Measurements from ENCODE around the gene AURKAIP1. TPM values are rescaled to one million over a fixed set of nuclear protein-coding genes. Genes with fewer than 3 reads are reported as not detected.

The AURKAIP1 gene
- total and polyA plus RNA-seq, 9 of the 15 experiments (the other 6 are each of a cell fraction or from before 2014, with no cell fraction given) = 7.8 to 478 (median 92.0) TPM

DNA sequence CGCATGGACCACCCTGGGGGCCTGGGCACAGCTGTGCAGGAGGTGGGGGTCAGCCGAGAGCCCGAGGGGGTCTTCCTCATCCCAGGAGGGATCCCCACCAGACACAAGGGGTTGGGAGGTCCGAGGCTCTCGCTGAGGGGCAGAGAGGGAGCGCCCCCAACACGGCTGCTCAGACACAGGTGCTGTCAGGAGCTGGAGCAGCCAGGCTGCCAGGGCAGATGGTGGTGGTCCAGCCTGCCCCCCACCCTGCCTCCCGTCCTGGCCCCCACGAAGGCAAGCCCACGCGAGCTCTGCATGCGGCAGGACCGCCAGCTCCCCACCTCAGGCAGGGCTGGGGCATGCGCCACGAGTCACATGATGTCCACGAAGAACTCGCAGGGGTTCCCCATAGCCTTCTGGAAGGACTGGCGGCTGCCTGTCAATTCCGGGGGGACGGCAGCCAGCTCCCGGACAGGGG is 39.2 kb downstream of the AURKAIP1 start:
- ChIA-PET CTCF (ENCODE audit: low intra/inter-chr PET ratio) (no interaction called here), POLR2A (interaction anchor here (0.6 to 2.1 kb wide), 6 partner anchors 8 to 119 kb away, joined by 3 to 8 read pairs (median 4); no protein-coding TSS in a partner anchor)
- BruUV-seq (replicated peaks) = no TSS peak
- Histone ChIP-seq H3K4me3 (no peak overlapping the region), H3K9me1 (ENCODE audit: control insufficient read depth, insufficient read depth, low read length) (peaks cover 7% of the 10 kb centered on the region), H3K4me1 (replicated peaks in 1 of 2; ENCODE audit: control insufficient read depth in 2 of 2, insufficient read depth in 2 of 2, low read length in 2 of 2) (peaks cover 0 to 87% of the 10 kb centered on the region in 2 experiments; a peak in 2 of 5 replicates), H3K4me2 (ENCODE audit: insufficient read depth, low read length) (no peak overlapping the region), H4K20me1 (replicated peaks; ENCODE audit: control insufficient read depth, insufficient read depth, low read length) (peaks cover 20% of the 10 kb centered on the region; the same call in 1 of the 2 replicates), H3K9me3 (replicated peaks; ENCODE audit: control insufficient read depth, insufficient read depth, low read depth, low read length) (no peaks in the 10 kb centered on the region; the same call in 1 of the 2 replicates), H3K27ac (ENCODE audit: extremely low read depth, low read depth, low read length) (no peak overlapping the region), H3K36me3 (ENCODE audit: control insufficient read depth, insufficient read depth, low read length) (peaks cover 63% of the 10 kb centered on the region; the same call in 2 of the 3 replicates), H3K27me3 (ENCODE audit: control insufficient read depth in 2 of 2, insufficient read depth in 2 of 2, low read length in 2 of 2) (no peaks in the 10 kb centered on the region), H3K79me2 (ENCODE audit: control insufficient read depth, insufficient read depth, low read length) (peaks cover 2% of the 10 kb centered on the region; the same call in 1 of the 3 replicates), H2AFZ (ENCODE audit: low read depth, low read length) (no peak overlapping the region), H3K9ac (ENCODE audit: insufficient read depth in 1 of 2, low read depth in 2 of 2, low read length in 2 of 2) (no peak overlapping the region; a peak in 1 of 4 replicates)
- in situ Hi-C loops (cut with MboI) = no loop called here
- 94% methylated on average over 19 of the region's 21 CpGs for WGBS (ENCODE audit: insufficient coverage, low coverage, missing lambda C conversion rate)
- TF ChIP-seq, protein P1, sequence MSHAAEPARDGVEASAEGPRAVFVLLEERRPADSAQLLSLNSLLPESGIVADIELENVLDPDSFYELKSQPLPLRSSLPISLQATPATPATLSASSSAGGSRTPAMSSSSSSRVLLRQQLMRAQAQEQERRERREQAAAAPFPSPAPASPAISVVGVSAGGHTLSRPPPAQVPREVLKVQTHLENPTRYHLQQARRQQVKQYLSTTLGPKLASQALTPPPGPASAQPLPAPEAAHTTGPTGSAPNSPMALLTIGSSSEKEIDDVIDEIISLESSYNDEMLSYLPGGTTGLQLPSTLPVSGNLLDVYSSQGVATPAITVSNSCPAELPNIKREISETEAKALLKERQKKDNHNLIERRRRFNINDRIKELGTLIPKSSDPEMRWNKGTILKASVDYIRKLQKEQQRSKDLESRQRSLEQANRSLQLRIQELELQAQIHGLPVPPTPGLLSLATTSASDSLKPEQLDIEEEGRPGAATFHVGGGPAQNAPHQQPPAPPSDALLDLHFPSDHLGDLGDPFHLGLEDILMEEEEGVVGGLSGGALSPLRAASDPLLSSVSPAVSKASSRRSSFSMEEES (CRISPR knock-in tag; IDR thresholded peaks at IDR 0.05) = peak; percentile 60
- TF ChIP-seq MAFG (tag; conservative IDR thresholded peaks at IDR 0.05) (no peak), NELFE (IDR thresholded peaks at IDR 0.05; ENCODE audit: insufficient read depth, insufficient read length) (no peak), SMC3 (conservative IDR thresholded peaks at IDR 0.05; ENCODE audit: insufficient read depth, low read depth, low read length) (no peak), HIVEP1 (CRISPR knock-in tag; IDR thresholded peaks at IDR 0.05) (no peak), NFRKB (IDR thresholded peaks at IDR 0.05; ENCODE audit: low read depth) (no peak), CEBPB (tag; IDR thresholded peaks at IDR 0.05) (no peak), ZNF57 (CRISPR knock-in tag; IDR thresholded peaks at IDR 0.05) (no peak), EWSR1 (IDR thresholded peaks at IDR 0.05; ENCODE audit: borderline replicate concordance, low read depth, partially characterized antibody) (no peak), ZC3H8 (IDR thresholded peaks at IDR 0.05) (no peak), CBX5 (IDR thresholded peaks at IDR 0.05; ENCODE audit: borderline replicate concordance, low read depth) (no peak)
- TF ChIP-seq, protein P2, sequence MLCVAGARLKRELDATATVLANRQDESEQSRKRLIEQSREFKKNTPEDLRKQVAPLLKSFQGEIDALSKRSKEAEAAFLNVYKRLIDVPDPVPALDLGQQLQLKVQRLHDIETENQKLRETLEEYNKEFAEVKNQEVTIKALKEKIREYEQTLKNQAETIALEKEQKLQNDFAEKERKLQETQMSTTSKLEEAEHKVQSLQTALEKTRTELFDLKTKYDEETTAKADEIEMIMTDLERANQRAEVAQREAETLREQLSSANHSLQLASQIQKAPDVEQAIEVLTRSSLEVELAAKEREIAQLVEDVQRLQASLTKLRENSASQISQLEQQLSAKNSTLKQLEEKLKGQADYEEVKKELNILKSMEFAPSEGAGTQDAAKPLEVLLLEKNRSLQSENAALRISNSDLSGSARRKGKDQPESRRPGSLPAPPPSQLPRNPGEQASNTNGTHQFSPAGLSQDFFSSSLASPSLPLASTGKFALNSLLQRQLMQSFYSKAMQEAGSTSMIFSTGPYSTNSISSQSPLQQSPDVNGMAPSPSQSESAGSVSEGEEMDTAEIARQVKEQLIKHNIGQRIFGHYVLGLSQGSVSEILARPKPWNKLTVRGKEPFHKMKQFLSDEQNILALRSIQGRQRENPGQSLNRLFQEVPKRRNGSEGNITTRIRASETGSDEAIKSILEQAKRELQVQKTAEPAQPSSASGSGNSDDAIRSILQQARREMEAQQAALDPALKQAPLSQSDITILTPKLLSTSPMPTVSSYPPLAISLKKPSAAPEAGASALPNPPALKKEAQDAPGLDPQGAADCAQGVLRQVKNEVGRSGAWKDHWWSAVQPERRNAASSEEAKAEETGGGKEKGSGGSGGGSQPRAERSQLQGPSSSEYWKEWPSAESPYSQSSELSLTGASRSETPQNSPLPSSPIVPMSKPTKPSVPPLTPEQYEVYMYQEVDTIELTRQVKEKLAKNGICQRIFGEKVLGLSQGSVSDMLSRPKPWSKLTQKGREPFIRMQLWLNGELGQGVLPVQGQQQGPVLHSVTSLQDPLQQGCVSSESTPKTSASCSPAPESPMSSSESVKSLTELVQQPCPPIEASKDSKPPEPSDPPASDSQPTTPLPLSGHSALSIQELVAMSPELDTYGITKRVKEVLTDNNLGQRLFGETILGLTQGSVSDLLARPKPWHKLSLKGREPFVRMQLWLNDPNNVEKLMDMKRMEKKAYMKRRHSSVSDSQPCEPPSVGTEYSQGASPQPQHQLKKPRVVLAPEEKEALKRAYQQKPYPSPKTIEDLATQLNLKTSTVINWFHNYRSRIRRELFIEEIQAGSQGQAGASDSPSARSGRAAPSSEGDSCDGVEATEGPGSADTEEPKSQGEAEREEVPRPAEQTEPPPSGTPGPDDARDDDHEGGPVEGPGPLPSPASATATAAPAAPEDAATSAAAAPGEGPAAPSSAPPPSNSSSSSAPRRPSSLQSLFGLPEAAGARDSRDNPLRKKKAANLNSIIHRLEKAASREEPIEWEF (CRISPR knock-in tag; IDR thresholded peaks at IDR 0.05) = no peak
- TF ChIP-seq, protein P3, sequence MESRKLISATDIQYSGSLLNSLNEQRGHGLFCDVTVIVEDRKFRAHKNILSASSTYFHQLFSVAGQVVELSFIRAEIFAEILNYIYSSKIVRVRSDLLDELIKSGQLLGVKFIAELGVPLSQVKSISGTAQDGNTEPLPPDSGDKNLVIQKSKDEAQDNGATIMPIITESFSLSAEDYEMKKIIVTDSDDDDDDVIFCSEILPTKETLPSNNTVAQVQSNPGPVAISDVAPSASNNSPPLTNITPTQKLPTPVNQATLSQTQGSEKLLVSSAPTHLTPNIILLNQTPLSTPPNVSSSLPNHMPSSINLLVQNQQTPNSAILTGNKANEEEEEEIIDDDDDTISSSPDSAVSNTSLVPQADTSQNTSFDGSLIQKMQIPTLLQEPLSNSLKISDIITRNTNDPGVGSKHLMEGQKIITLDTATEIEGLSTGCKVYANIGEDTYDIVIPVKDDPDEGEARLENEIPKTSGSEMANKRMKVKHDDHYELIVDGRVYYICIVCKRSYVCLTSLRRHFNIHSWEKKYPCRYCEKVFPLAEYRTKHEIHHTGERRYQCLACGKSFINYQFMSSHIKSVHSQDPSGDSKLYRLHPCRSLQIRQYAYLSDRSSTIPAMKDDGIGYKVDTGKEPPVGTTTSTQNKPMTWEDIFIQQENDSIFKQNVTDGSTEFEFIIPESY (CRISPR knock-in tag; IDR thresholded peaks at IDR 0.05) = peak; percentile 81
- FAIRE-seq (no peak), DNase-seq (ENCODE audit: extremely low read depth in 1 of 4, low spot score in 3 of 4) (no peak), ATAC-seq (no peak)
- intact Hi-C loops (cut with micrococcal nuclease) = no loop called here

All from K562 (cell line).